Heart right ventricle (tissue), 16 donors: ENCODE measurements around the gene SLC16A13. TPM values are rescaled to one million over a fixed set of nuclear protein-coding genes. Genes with fewer than 3 reads are reported as not detected.

ENCODE experiments used
- ATAC-seq, 8 donors: fragments of 200-7000 bp; cut with Tn5 transposase; one replicate each; pipeline ENCODE4 v1.9.1; 2020; ENCODE audit warnings: mild to moderate bottlenecking in 8 of 8, moderate library complexity in 8 of 8, moderate number of reproducible peaks in 1 of 8
- DNase-seq, 2 donors: peaks; one replicate each; pipeline ENCODE4 v3.0.0-alpha.2; 2020
- H3K27ac ChIP-seq, 10 donors: fragments of 200-600 bp; sonication (generic) in 2 of 10; one replicate each; pipeline versions ENCODE4 v1.5.0 to v1.8.0; 2020 to 2022; ENCODE audit warnings: mild to moderate bottlenecking in 3 of 10
- H3K27me3 ChIP-seq, 7 donors: fragments of 200-600 bp; one replicate each; pipeline ENCODE4 v1.8.0; 2021 to 2022; ENCODE audit warnings: mild to moderate bottlenecking in 2 of 7
- H3K36me3 ChIP-seq, 9 donors: fragments of 200-600 bp; sonication (generic) in 1 of 9; one replicate each; pipeline versions ENCODE4 v1.5.0 to v1.8.0; 2020 to 2022; ENCODE audit warnings: mild to moderate bottlenecking in 2 of 9
- H3K4me1 ChIP-seq, 9 donors: fragments of 200-600 bp; sonication (generic) in 1 of 9; one replicate each; pipeline versions ENCODE4 v1.5.0 to v1.8.0; 2020 to 2022; ENCODE audit warnings: mild to moderate bottlenecking in 4 of 9
- H3K4me3 ChIP-seq, 10 donors: fragments of 200-600 bp; sonication (generic) in 2 of 10; one replicate each; pipeline versions ENCODE4 v1.5.0 to v1.8.0; 2020 to 2022; ENCODE audit warnings: mild to moderate bottlenecking in 7 of 10, moderate library complexity in 2 of 10
- H3K9me3 ChIP-seq, 11 donors: fragments of 200-600 bp in 10 of 11; sonication (generic) in 2 of 11; one replicate each; pipeline versions ENCODE4 v1.5.0 to v1.8.0; 2013 to 2022; ENCODE audit warnings: mild to moderate bottlenecking in 2 of 11, control low read depth in 1 of 11, moderate library complexity in 1 of 11
- WGBS, 2 donors: extraction: QIAGEN DNeasy Blood & Tissue Kit; methylation state at CpG; one replicate each; pipeline ENCODE4 v1.1.7; 2013; ENCODE audit warnings: inconsistent platforms in 1 of 2; 5-methylcytosine and 5-hydroxymethylcytosine counted together
- intact Hi-C, 10 donors: fragments of 100-400 bp; cut with DNase I; formaldehyde crosslinking; loops; one replicate each; pipeline versions ENCODE4 v1.11.1 to v1.14.2; 2022
- polyA plus RNA-seq, 2 donors: library from polyadenylated mRNA; stranded (reverse); fragments of 200-250 nt; gene quantifications; one replicate each; pipeline ENCODE4 v1.2.3, GENCODE V29; 2013
- total RNA-seq, 10 donors: library from RNA; stranded (reverse); fragmentation: NEBNext Ultra II Directional in 3 of 10; extraction: Animal tissue kit (Norgen Biotek cat#: 25700) in 3 of 10; gene quantifications; one replicate each; pipeline versions ENCODE4 v1.2.1 to v1.2.4, GENCODE V29; 2021 to 2023
- TF ChIP-seq, protein P1 (sequence below), 9 donors: fragments of 200-600 bp; sonication (generic) in 2 of 9; IDR thresholded peaks; one replicate each; pipeline versions ENCODE4 v1.5.0 to v1.8.0; 2021 to 2022; ENCODE audit warnings: antibody characterized with exemption in 9 of 9, mild to moderate bottlenecking in 5 of 9, moderate library complexity in 1 of 9
- donor health status: Arrhythmogenic right ventricular cardiomyopathy.
- donor health status: ischemic (EF 13 %, LVEDD 7.1; RV severe dilation, severe dysfunction).
- donor health status: healthy with polysubstance abuse.
- donor health status: DM: no; HTN: yes; CAD: no.
- donor health status: DM: no; HTN: no; CAD: no.
- donor health status: ischemic (EF 25% LVEDD 6.9; RV normal size, moderate dysfunction).
- donor health status: ischemic (EF 25% LVEDD 5.7; RV mildly dilated, moderate dysfunction).
- donor health status: healthy.
- donor health status: DM: yes; HTN: yes; CAD: no.
- donor health status: Ischemic cardiomyopathy.
- donor health status: ischemic (EF 35%, LVEDD 5.7; RV mildly dilated, moderate dysfunction).
- donor health status: nonischemic (EF 11% LVEDD 7.7; RV severe dilation, severe dysfunction).
- donor health status: DM: yes; HTN: yes; CAD: no.
- donor health status: PGD.
- donor health status: ischemic (EF 29% LVEDD 5.4; RV normal size, mild dysfunction).
- donor health status: nonischemic (EF 23%, LVEDD 6.1; RV moderate dilation, normal function).

SLC16A13 gene
- total and polyA plus RNA-seq, 12 donors = 0.70 to 2.1 (median 1.5) TPM

DNA sequence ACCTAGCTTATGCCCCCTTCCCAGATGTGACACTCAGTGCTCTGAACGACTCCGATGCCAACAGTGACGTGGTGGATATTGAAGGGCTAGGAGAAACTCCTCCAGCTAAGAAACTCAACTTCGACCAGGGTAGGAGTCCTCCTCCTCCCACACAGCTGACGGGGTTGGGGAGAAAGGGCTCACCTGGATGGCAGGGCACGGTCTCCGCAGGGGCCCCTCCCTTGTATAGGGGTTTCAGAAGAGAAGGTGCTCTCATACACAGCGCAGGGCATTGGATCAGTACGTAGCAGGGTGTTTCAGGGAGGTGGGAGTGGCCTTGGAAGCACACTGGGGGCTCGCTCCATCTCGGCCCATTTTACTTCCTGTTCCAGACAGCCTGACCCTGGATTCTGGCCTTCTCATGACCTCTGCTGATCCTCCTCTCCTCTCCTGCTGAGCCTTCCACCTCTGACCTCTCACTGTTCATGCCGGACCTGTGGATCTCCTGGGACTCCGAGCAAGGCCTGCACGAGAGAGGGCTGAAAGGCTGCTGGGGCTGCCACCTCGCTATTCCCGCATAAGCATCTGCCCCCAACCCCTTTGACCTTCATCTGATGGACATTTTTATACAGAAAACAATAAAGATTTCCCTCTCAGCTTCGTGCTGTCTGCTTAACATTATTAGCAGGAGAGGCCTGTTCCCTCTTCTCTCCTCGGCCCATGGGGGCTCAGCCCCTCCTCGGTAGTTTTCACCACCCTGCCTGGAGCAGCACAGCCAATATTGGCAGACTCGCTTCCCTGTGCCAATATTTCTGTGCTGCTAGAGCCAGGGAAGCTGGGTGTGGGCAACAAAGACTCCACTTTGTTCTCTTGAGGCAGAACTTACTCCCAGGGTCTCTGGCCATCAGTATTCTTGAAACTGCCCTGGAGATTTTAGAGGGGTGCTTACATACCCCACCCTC, 18.7 kb upstream of the SLC16A13 start:
- Histone ChIP-seq H3K9me3 (no peaks in the 10 kb centered on the region), H3K4me1 (peaks cover 26 to 84% (median 71%) of the 10 kb centered on the region in 9 donors), H3K4me3 (peak overlapping the region in 7 of 10 donors; percentile 56 to 80 (median 65)), H3K27me3 (peaks cover 0 to 5% (median 1%) of the 10 kb centered on the region in 7 donors), H3K27ac (peak overlapping the region; percentile 87 to 100 (median 96)), H3K36me3 (peaks cover 0 to 24% (median 0%) of the 10 kb centered on the region in 9 donors)
- intact Hi-C loops = loop anchor here in 6 of 10 donors (10.0 kb wide), 2 partner anchors 262 to 352 kb away; partner anchors contain the start of gene XAF1 (in 5 of the 6)
- TF ChIP-seq, protein P1, sequence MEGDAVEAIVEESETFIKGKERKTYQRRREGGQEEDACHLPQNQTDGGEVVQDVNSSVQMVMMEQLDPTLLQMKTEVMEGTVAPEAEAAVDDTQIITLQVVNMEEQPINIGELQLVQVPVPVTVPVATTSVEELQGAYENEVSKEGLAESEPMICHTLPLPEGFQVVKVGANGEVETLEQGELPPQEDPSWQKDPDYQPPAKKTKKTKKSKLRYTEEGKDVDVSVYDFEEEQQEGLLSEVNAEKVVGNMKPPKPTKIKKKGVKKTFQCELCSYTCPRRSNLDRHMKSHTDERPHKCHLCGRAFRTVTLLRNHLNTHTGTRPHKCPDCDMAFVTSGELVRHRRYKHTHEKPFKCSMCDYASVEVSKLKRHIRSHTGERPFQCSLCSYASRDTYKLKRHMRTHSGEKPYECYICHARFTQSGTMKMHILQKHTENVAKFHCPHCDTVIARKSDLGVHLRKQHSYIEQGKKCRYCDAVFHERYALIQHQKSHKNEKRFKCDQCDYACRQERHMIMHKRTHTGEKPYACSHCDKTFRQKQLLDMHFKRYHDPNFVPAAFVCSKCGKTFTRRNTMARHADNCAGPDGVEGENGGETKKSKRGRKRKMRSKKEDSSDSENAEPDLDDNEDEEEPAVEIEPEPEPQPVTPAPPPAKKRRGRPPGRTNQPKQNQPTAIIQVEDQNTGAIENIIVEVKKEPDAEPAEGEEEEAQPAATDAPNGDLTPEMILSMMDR (IDR thresholded peaks at IDR 0.05) = no peak
- ATAC-seq (no peak), DNase-seq (no peak)
- 74 to 83% methylated on average over 20 of the region's 20 CpGs for WGBS, 2 donors

DNA sequence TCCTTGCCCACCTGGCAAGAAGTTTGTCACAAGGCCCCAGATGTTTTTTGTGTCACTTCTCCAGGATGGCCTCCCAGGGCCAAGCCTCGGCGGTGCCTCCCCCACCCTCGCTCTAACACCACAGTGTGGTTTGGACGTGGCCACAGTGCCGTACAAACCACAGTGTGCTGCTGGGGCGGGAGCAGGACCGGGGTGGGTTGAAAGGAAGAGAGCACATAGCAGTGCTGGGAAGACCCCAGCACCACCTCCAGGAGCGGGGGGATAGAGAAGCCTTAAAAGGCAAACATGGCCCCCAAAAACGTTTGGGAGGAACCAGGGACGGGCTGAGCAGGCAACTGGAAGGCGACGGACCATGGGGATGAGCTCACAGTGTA, 18.0 kb upstream of the SLC16A13 start:
- TF ChIP-seq, protein P1 (IDR thresholded peaks at IDR 0.05) = no peak
- ATAC-seq (no peak), DNase-seq (no peak)
- Histone ChIP-seq H3K9me3 (no peaks in the 10 kb centered on the region), H3K27me3 (peaks cover 0 to 11% (median 7%) of the 10 kb centered on the region in 7 donors), H3K36me3 (peaks cover 0 to 24% (median 0%) of the 10 kb centered on the region in 9 donors), H3K27ac (peak overlapping the region; percentile 87 to 100 (median 96)), H3K4me1 (peaks cover 26 to 89% (median 71%) of the 10 kb centered on the region in 9 donors), H3K4me3 (peak overlapping the region in 7 of 10 donors; percentile 56 to 80 (median 65))
- WGBS, 2 donors = 67 to 80% methylated on average over 12 of the region's 12 CpGs
- intact Hi-C loops = loop anchor here in 6 of 10 donors (10.0 kb wide), 2 partner anchors 263 to 353 kb away; partner anchors contain the start of gene XAF1 (in 5 of the 6)

DNA sequence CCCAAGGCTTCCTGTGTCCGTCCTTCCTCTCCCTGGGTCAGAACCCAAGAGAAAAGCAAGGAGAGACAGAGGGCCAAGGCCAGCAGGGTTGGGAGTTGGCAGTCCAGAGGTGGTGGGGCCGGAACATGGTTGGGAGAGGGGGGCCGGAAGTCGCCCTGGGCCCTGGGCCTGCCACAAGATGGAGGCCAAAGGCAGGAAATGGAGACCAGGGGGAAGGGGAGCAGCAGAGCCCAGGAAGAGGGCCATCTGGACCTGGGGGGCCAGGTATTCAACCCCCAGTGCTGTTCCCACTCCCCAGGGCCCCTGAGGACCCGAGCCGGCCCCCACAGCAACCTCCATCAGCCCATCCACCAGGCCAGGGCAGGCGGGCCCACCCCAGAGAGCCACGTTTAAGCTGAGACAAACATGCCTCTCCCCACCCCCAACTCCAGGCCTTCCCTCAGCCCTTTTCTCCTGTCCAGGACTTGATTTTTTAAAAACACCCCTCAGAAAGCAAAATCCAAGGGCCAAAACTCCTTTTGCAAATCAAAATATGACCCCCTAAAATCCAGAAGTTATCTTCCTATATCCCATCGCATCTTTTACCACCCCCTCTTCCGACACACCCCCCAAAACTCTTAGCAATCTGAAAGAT, 17.4 kb upstream of the SLC16A13 start:
- 61 to 70% methylated on average over 10 of the region's 10 CpGs for WGBS, 2 donors
- DNase-seq = peak; percentile 62 to 64
- H3K4me1 ChIP-seq = peaks cover 26 to 83% (median 66%) of the 10 kb centered on the region in 9 donors

More for the DNA sequence above, 17.4 kb upstream of the SLC16A13 start:
- no peaks in the 10 kb centered on the region for H3K9me3 ChIP-seq
- H3K27ac ChIP-seq = peak overlapping the region; percentile 87 to 100 (median 96)
- H3K27me3 ChIP-seq = peaks cover 0 to 18% (median 10%) of the 10 kb centered on the region in 7 donors
- TF ChIP-seq, protein P1 (IDR thresholded peaks at IDR 0.05) = no peak
- peak in 2 of 8 donors; percentile 5 to 6 for ATAC-seq
- peaks cover 0 to 24% (median 0%) of the 10 kb centered on the region in 9 donors for H3K36me3 ChIP-seq
- intact Hi-C loops = loop anchor here in 6 of 10 donors (10.0 kb wide), 2 partner anchors 264 to 354 kb away; partner anchors contain the start of gene XAF1 (in 5 of the 6)
- peak overlapping the region; percentile 28 to 80 (median 64) for H3K4me3 ChIP-seq
